Measurements from ENCODE around the gene WDFY2.

The WDFY2 gene

DNA sequence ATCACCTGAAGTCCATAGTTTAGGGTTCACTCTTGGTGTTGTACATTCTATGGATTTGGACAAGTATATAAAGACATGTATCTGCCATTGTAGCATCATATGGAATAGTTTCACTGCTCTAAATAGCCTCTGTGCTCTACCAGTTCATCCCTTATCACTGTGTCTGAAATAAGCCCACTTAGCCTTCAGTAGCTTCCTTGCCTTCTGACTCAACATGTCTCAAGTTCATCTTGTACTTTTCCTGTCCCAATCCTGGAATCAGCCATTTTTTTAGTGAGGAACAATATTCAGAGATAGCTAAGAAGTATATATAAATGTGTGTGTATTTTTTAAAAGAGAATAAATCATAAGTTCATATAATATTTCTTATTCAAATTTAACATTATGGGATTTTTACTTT is 140.5 kb downstream of the WDFY2 start:
- no peaks in the 10 kb centered on the region for H3K27me3 ChIP-seq (ENCODE audit: insufficient read depth, low read length)
- no peak for DNase-seq
- peaks cover 0 to 7% of the 10 kb centered on the region in 2 experiments for H3K36me3 ChIP-seq (ENCODE audit: control insufficient read depth in 1 of 2, insufficient read depth in 2 of 2, low read length in 2 of 2)
- no peak overlapping the region for H2BK5ac ChIP-seq (ENCODE audit: low read depth, low read length, poor library complexity)
- H3K23ac ChIP-seq (ENCODE audit: low read length) = no peak overlapping the region
- no peak overlapping the region for H3K14ac ChIP-seq (ENCODE audit: low read length)
- H2AK5ac ChIP-seq (ENCODE audit: low read length) = no peak overlapping the region
- H4K8ac ChIP-seq (ENCODE audit: low read depth, low read length) = no peak overlapping the region
- no peak overlapping the region for H3K4me2 ChIP-seq (ENCODE audit: low read length)
- H3K4me1 ChIP-seq (ENCODE audit: control insufficient read depth in 1 of 2, insufficient read depth in 2 of 2, low read length in 2 of 2) = peaks cover 9 to 13% of the 10 kb centered on the region in 2 experiments
- H3K27ac ChIP-seq (ENCODE audit: low read depth, low read length) = no peak overlapping the region
- peaks cover 9% of the 10 kb centered on the region for H3K79me1 ChIP-seq (ENCODE audit: low read length)
- H4K91ac ChIP-seq (ENCODE audit: low read depth, low read length) = no peak overlapping the region
- H3K79me2 ChIP-seq (ENCODE audit: control insufficient read depth, insufficient read depth, low read length, poor library complexity) = no peaks in the 10 kb centered on the region
- no peak overlapping the region for H4K12ac ChIP-seq (ENCODE audit: low read depth, low read length)
- no peak overlapping the region for H2BK12ac ChIP-seq (ENCODE audit: low read length)
- no peak overlapping the region for H2AFZ ChIP-seq (ENCODE audit: insufficient read depth, low read length, poor library complexity)
- H3K4me3 ChIP-seq (ENCODE audit: low read depth, low read length) = no peak overlapping the region
- H3K9ac ChIP-seq (ENCODE audit: low read length) = no peak overlapping the region
- no peak overlapping the region for H2BK120ac ChIP-seq (ENCODE audit: insufficient read depth, low read length, poor library complexity)
- no peak overlapping the region for H3K18ac ChIP-seq (ENCODE audit: low read length)
- no peak overlapping the region for H3K4ac ChIP-seq (ENCODE audit: low read depth, low read length)
- no peaks in the 10 kb centered on the region for H3K9me3 ChIP-seq (ENCODE audit: insufficient read depth, low read depth, low read length)

DNA sequence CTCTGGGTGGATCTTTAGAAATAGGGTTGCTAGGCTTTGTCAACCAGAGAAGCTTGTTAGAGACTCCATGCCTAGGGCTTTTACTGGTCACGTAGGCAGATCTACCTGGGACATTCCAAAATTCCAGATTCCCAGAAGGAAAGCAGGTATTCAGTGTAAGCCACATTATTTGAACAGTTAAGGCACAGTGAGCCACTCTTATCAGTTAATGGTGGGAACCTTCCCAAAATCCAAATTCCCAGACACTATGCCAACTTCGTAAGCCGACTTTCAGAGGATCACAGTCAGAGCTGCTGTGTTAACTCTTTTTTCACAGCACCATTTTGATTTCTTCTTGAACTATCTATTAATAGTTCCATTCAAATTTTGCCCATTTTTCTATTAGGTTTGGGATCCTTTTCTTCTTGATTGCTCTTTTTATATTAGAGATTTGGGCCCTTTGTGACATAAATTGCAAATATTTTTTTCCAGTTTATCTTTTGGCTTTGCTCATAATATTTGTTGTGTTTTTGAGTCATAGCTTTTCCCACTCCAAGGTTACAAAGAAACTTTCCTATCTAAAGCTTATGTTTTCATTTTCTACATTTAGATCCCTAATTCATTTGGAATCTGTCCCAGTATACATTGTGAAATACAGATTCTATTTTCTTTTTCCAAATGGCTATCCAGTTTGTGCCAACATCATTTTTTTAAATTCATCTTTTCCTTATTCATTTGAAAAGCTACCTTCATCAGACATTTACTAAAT is 142.4 kb downstream of the WDFY2 start:
- no peak overlapping the region for H3K23ac ChIP-seq (ENCODE audit: low read length)
- no peaks in the 10 kb centered on the region for H3K9me3 ChIP-seq (ENCODE audit: insufficient read depth, low read depth, low read length)
- no peak overlapping the region for H2AFZ ChIP-seq (ENCODE audit: insufficient read depth, low read length, poor library complexity)
- H2AK5ac ChIP-seq (ENCODE audit: low read length) = no peak overlapping the region
- no peak overlapping the region for H2BK120ac ChIP-seq (ENCODE audit: insufficient read depth, low read length, poor library complexity)
- no peak overlapping the region for H4K8ac ChIP-seq (ENCODE audit: low read depth, low read length)
- peaks cover 7% of the 10 kb centered on the region for H3K79me2 ChIP-seq (ENCODE audit: control insufficient read depth, insufficient read depth, low read length, poor library complexity)
- no peak overlapping the region for H3K9ac ChIP-seq (ENCODE audit: low read length)
- no peak overlapping the region for H3K4ac ChIP-seq (ENCODE audit: low read depth, low read length)
- no peak overlapping the region for H4K12ac ChIP-seq (ENCODE audit: low read depth, low read length)
- H3K4me3 ChIP-seq (ENCODE audit: low read depth, low read length) = no peak overlapping the region
- peaks cover 0 to 9% of the 10 kb centered on the region in 2 experiments for H3K36me3 ChIP-seq (ENCODE audit: control insufficient read depth in 1 of 2, insufficient read depth in 2 of 2, low read length in 2 of 2)
- H2BK5ac ChIP-seq (ENCODE audit: low read depth, low read length, poor library complexity) = no peak overlapping the region
- no peak overlapping the region for H2BK12ac ChIP-seq (ENCODE audit: low read length)
- no peak overlapping the region for H4K91ac ChIP-seq (ENCODE audit: low read depth, low read length)
- DNase-seq = peak; percentile 79 to 93
- peaks cover 22% of the 10 kb centered on the region for H3K79me1 ChIP-seq (ENCODE audit: low read length)
- no peaks in the 10 kb centered on the region for H3K27me3 ChIP-seq (ENCODE audit: insufficient read depth, low read length)
- H3K14ac ChIP-seq (ENCODE audit: low read length) = no peak overlapping the region
- WGBS (ENCODE audit: extremely low coverage, insufficient coverage, insufficient read length) = no CpG with 5 or more reads among the region's 3 CpGs
- peaks cover 19 to 26% of the 10 kb centered on the region in 2 experiments for H3K4me1 ChIP-seq (ENCODE audit: control insufficient read depth in 1 of 2, insufficient read depth in 2 of 2, low read length in 2 of 2)
- peak overlapping the region; percentile 3 for H3K27ac ChIP-seq (ENCODE audit: low read depth, low read length)
- H3K4me2 ChIP-seq (ENCODE audit: low read length) = no peak overlapping the region
- H3K18ac ChIP-seq (ENCODE audit: low read length) = no peak overlapping the region

- Histone ChIP-seq H4K12ac (ENCODE audit: low read depth, low read length) (no peak overlapping the region), H3K18ac (ENCODE audit: low read length) (peak overlapping the region; percentile 14), H2BK12ac (ENCODE audit: low read length) (peak overlapping the region; percentile 32), H3K9me3 (ENCODE audit: insufficient read depth, low read depth, low read length) (no peaks in the 10 kb centered on the region), H3K27me3 (ENCODE audit: insufficient read depth, low read length) (no peaks in the 10 kb centered on the region), H2BK5ac (ENCODE audit: low read depth, low read length, poor library complexity) (no peak overlapping the region), H3K4me3 (ENCODE audit: low read depth, low read length) (no peak overlapping the region), H3K79me2 (ENCODE audit: control insufficient read depth, insufficient read depth, low read length, poor library complexity) (peaks cover 7% of the 10 kb centered on the region), H4K8ac (ENCODE audit: low read depth, low read length) (peak overlapping the region; percentile 43), H3K36me3 (ENCODE audit: control insufficient read depth in 1 of 2, insufficient read depth in 2 of 2, low read length in 2 of 2) (peaks cover 0 to 9% of the 10 kb centered on the region in 2 experiments), H2BK120ac (ENCODE audit: insufficient read depth, low read length, poor library complexity) (no peak overlapping the region), H2AFZ (ENCODE audit: insufficient read depth, low read length, poor library complexity) (no peak overlapping the region), H4K91ac (ENCODE audit: low read depth, low read length) (peak overlapping the region; percentile 32), H3K9ac (ENCODE audit: low read length) (no peak overlapping the region), H3K27ac (ENCODE audit: low read depth, low read length) (no peak overlapping the region), H3K4me2 (ENCODE audit: low read length) (no peak overlapping the region), H3K79me1 (ENCODE audit: low read length) (peaks cover 24% of the 10 kb centered on the region), H3K23ac (ENCODE audit: low read length) (no peak overlapping the region), H2AK5ac (ENCODE audit: low read length) (peak overlapping the region; percentile 22), H3K14ac (ENCODE audit: low read length) (peak overlapping the region; percentile 11), H3K4ac (ENCODE audit: low read depth, low read length) (no peak overlapping the region), H3K4me1 (ENCODE audit: control insufficient read depth in 1 of 2, insufficient read depth in 2 of 2, low read length in 2 of 2) (peaks cover 19 to 28% of the 10 kb centered on the region in 2 experiments)
- no CpG with 5 or more reads among the region's 8 CpGs for WGBS (ENCODE audit: extremely low coverage, insufficient coverage, insufficient read length)
- peak; percentile 22 to 51 for DNase-seq
Observed at GRCh38 chr13:51727634-51728274, 143.5 kb downstream of the WDFY2 start.

GRCh38 chr13:51728275-51728673 is 144.0 kb downstream of the WDFY2 start:
- Histone ChIP-seq H3K4me2 (ENCODE audit: low read length) (no peak overlapping the region), H2BK120ac (ENCODE audit: insufficient read depth, low read length, poor library complexity) (no peak overlapping the region), H3K79me2 (ENCODE audit: control insufficient read depth, insufficient read depth, low read length, poor library complexity) (peaks cover 7% of the 10 kb centered on the region), H3K9ac (ENCODE audit: low read length) (no peak overlapping the region), H2AK5ac (ENCODE audit: low read length) (no peak overlapping the region), H3K27ac (ENCODE audit: low read depth, low read length) (no peak overlapping the region), H3K79me1 (ENCODE audit: low read length) (peaks cover 24% of the 10 kb centered on the region), H2BK5ac (ENCODE audit: low read depth, low read length, poor library complexity) (no peak overlapping the region), H3K4ac (ENCODE audit: low read depth, low read length) (no peak overlapping the region), H3K9me3 (ENCODE audit: insufficient read depth, low read depth, low read length) (no peaks in the 10 kb centered on the region), H4K8ac (ENCODE audit: low read depth, low read length) (no peak overlapping the region), H3K27me3 (ENCODE audit: insufficient read depth, low read length) (no peaks in the 10 kb centered on the region), H3K4me1 (ENCODE audit: control insufficient read depth in 1 of 2, insufficient read depth in 2 of 2, low read length in 2 of 2) (peaks cover 21 to 29% of the 10 kb centered on the region in 2 experiments), H2BK12ac (ENCODE audit: low read length) (no peak overlapping the region), H3K36me3 (ENCODE audit: control insufficient read depth in 1 of 2, insufficient read depth in 2 of 2, low read length in 2 of 2) (peaks cover 0 to 9% of the 10 kb centered on the region in 2 experiments), H3K23ac (ENCODE audit: low read length) (no peak overlapping the region), H3K14ac (ENCODE audit: low read length) (no peak overlapping the region), H3K4me3 (ENCODE audit: low read depth, low read length) (no peak overlapping the region), H3K18ac (ENCODE audit: low read length) (no peak overlapping the region), H4K91ac (ENCODE audit: low read depth, low read length) (no peak overlapping the region), H4K12ac (ENCODE audit: low read depth, low read length) (no peak overlapping the region), H2AFZ (ENCODE audit: insufficient read depth, low read length, poor library complexity) (no peak overlapping the region)
- DNase-seq = no peak
- no CpG with 5 or more reads among the region's 4 CpGs for WGBS (ENCODE audit: extremely low coverage, insufficient coverage, insufficient read length)

All from trophoblast cell (in vitro differentiated cells and primary cell).